WTC11 (cell line): ENCODE results near the gene GHRHR. TPM values are rescaled to one million over a fixed set of nuclear protein-coding genes. Genes with fewer than 3 reads are reported as not detected.

Experiments
- ATAC-seq: fragments of 200-7000 bp; cut with Tn5 transposase; 2 replicates; pipeline ENCODE4 v1.10.0; 2021; ENCODE audit warnings: mild to moderate bottlenecking, moderate library complexity
- CTCF ChIA-PET: fragments of 300-600 bp; sonication (Branson Sonifier 250); formaldehyde crosslinking; loops from one replicate; lab custom pipeline; 2021; ENCODE audit warnings: antibody characterized with exemption; lab: Charles Lee
- POLR2A ChIA-PET: fragments of 350-600 bp; sonication (Branson Sonifier 250); formaldehyde crosslinking; loops from one replicate; lab custom pipeline; 2021; ENCODE audit warnings: antibody characterized with exemption; lab: Charles Lee
- DNase-seq: peaks from one replicate; pipeline ENCODE4 v3.0.0; 2021; ENCODE audit warnings: low spot score
- H3K27ac Mint-ChIP-seq: 2 replicates; pipeline ENCODE4 v1.8.0; 2021; ENCODE audit warnings: mixed read lengths
- H3K27me3 Mint-ChIP-seq: 2 replicates; pipeline ENCODE4 v1.8.0; 2021; ENCODE audit warnings: low read depth, mild to moderate bottlenecking, moderate library complexity, mixed read lengths
- H3K36me3 Mint-ChIP-seq: 2 replicates; pipeline ENCODE4 v1.8.0; 2021; ENCODE audit warnings: mixed read lengths
- H3K4me1 Mint-ChIP-seq: 2 replicates; pipeline ENCODE4 v1.8.0; 2022; ENCODE audit warnings: mixed read lengths
- H3K4me3 Mint-ChIP-seq: 2 replicates; pipeline ENCODE4 v1.8.0; 2021; ENCODE audit warnings: mild to moderate bottlenecking, moderate library complexity, mixed read lengths
- H3K9me3 Mint-ChIP-seq: 2 replicates; pipeline ENCODE4 v1.8.0; 2021; ENCODE audit warnings: mixed read lengths
- ETV6 ChIP-seq: sonication (generic); formaldehyde crosslinking; IDR thresholded peaks from 2 replicates; pipeline ENCODE4 v1.8.1; 2022; ENCODE audit warnings: mild to moderate bottlenecking, missing genetic modification reagents
- FOXK1 ChIP-seq: sonication (generic); formaldehyde crosslinking; IDR thresholded peaks from 2 replicates; pipeline ENCODE4 v1.8.0; 2022; ENCODE audit warnings: mild to moderate bottlenecking, moderate library complexity, missing genetic modification reagents
- GABPB1 ChIP-seq: sonication (generic); formaldehyde crosslinking; IDR thresholded peaks from 2 replicates; pipeline ENCODE4 v1.8.1; 2023; ENCODE audit warnings: mild to moderate bottlenecking, missing genetic modification reagents
- GRHL2 ChIP-seq: fragments of 250-450 bp; sonication (Bioruptor Pico); IDR thresholded peaks from 2 replicates; pipeline ENCODE4 v1.8.0; 2022; ENCODE audit warnings: mild to moderate bottlenecking, moderate library complexity; ENCODE audit not compliant: insufficient replicate concordance, severe bottlenecking
- MYBL2 ChIP-seq: sonication (generic); formaldehyde crosslinking; IDR thresholded peaks from 2 replicates; pipeline ENCODE4 v1.8.1; 2023; ENCODE audit warnings: mild to moderate bottlenecking, moderate library complexity, missing genetic modification reagents
- NFE2L1 ChIP-seq: sonication (generic); formaldehyde crosslinking; IDR thresholded peaks from 2 replicates; pipeline ENCODE4 v1.8.1; 2023; ENCODE audit warnings: missing genetic modification reagents
- NR1H2 ChIP-seq: sonication (generic); formaldehyde crosslinking; IDR thresholded peaks from 2 replicates; pipeline ENCODE4 v1.9.0; 2021; ENCODE audit warnings: mild to moderate bottlenecking, moderate library complexity, missing genetic modification reagents
- PRRX2 ChIP-seq: fragments of 250-450 bp; sonication (Bioruptor Pico); IDR thresholded peaks from 2 replicates; pipeline ENCODE4 v1.8.0; 2021; ENCODE audit warnings: mild to moderate bottlenecking
- RELA ChIP-seq: sonication (generic); formaldehyde crosslinking; IDR thresholded peaks from 2 replicates; pipeline ENCODE4 v1.8.1; 2022; ENCODE audit warnings: missing genetic modification reagents, mild to moderate bottlenecking, borderline replicate concordance
- TEAD4 ChIP-seq: sonication (generic); formaldehyde crosslinking; IDR thresholded peaks from 2 replicates; pipeline ENCODE4 v1.8.0; 2022; ENCODE audit warnings: mild to moderate bottlenecking, missing genetic modification reagents
- TP53 ChIP-seq: sonication (generic); formaldehyde crosslinking; IDR thresholded peaks from 2 replicates; pipeline ENCODE4 v1.8.1; 2023; ENCODE audit warnings: mild to moderate bottlenecking, missing genetic modification reagents
- ZNF121 ChIP-seq: sonication (generic); formaldehyde crosslinking; IDR thresholded peaks from 2 replicates; pipeline ENCODE4 v1.8.0; 2023; ENCODE audit warnings: missing genetic modification reagents
- ZNF671 ChIP-seq: fragments of 250-450 bp; sonication (Bioruptor Pico); IDR thresholded peaks from 2 replicates; pipeline ENCODE4 v1.8.0; 2021; ENCODE audit warnings: mild to moderate bottlenecking
- total RNA-seq: library from RNA; stranded (reverse); gene quantifications from 3 replicates; pipeline ENCODE4 v1.2.3, GENCODE V29; 2021
- TF ChIP-seq, protein P1 (sequence below): sonication (generic); formaldehyde crosslinking; IDR thresholded peaks from 2 replicates; pipeline ENCODE4 v1.8.1; 2022; ENCODE audit warnings: low read depth, missing genetic modification reagents, borderline replicate concordance
- TF ChIP-seq, protein P2 (sequence below): sonication (generic); formaldehyde crosslinking; IDR thresholded peaks from 2 replicates; pipeline ENCODE4 v1.8.0; 2023; ENCODE audit warnings: mild to moderate bottlenecking, missing genetic modification reagents
- TF ChIP-seq, protein P3 (sequence below): fragments of 250-450 bp; sonication (Bioruptor Pico); IDR thresholded peaks from 2 replicates; pipeline ENCODE4 v1.8.0; 2021; ENCODE audit warnings: mild to moderate bottlenecking
- TF ChIP-seq, protein P4 (sequence below): sonication (generic); formaldehyde crosslinking; IDR thresholded peaks from 2 replicates; pipeline ENCODE4 v1.8.1; 2023; ENCODE audit warnings: mild to moderate bottlenecking, missing genetic modification reagents, moderate library complexity
- TF ChIP-seq, protein P5 (sequence below): sonication (generic); formaldehyde crosslinking; IDR thresholded peaks from 2 replicates; pipeline ENCODE4 v1.8.1; 2023; ENCODE audit warnings: mild to moderate bottlenecking, missing genetic modification reagents, moderate library complexity
- TF ChIP-seq, protein P6 (sequence below): sonication (generic); formaldehyde crosslinking; conservative IDR thresholded peaks from 2 replicates; pipeline ENCODE4 v1.8.1; 2022; ENCODE audit warnings: mild to moderate bottlenecking, missing genetic modification reagents
- TF ChIP-seq, protein P7 (sequence below): sonication (generic); formaldehyde crosslinking; IDR thresholded peaks from 2 replicates; pipeline ENCODE4 v1.8.1; 2022; ENCODE audit warnings: mild to moderate bottlenecking, missing genetic modification reagents, moderate library complexity, borderline replicate concordance

Gene GHRHR
- total RNA-seq, 1 experiment from 2014 or later = 5.0 TPM

DNA sequence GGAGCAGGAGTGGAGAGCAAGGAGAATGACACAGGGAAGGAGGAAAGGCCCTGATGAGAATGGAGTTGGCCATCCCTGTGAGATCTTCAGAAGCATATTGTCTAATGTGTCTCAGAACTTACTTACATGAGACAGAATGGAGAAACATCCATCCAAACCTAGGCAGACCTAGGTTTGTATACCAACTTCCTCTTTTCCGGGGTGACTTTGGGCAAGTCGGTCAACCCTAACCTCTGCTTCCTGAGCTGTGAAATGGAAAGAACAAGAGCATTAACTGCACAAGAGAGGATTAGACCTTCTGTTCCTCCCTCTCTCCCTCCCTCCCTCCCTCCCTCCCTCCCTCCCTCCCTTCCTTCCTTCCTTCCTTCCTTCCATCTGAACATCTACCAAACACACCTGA, 4.5 kb downstream of the GHRHR start:
- H3K27me3 Mint-ChIP-seq = no peaks in the 10 kb centered on the region; the same call in 1 of the 2 replicates
- CTCF ChIA-PET = interaction anchor here (1.2 to 8.0 kb wide), 2 partner anchors 30 to 154 kb away, joined by 4 to 107 read pairs; no protein-coding TSS in a partner anchor

More for the DNA sequence above, 4.5 kb downstream of the GHRHR start:
- no peak for DNase-seq
- H3K9me3 Mint-ChIP-seq = no peaks in the 10 kb centered on the region
- no peak for ATAC-seq
- POLR2A ChIA-PET = no interaction called here
- H3K36me3 Mint-ChIP-seq = no peaks in the 10 kb centered on the region
- TF ChIP-seq, protein P1, sequence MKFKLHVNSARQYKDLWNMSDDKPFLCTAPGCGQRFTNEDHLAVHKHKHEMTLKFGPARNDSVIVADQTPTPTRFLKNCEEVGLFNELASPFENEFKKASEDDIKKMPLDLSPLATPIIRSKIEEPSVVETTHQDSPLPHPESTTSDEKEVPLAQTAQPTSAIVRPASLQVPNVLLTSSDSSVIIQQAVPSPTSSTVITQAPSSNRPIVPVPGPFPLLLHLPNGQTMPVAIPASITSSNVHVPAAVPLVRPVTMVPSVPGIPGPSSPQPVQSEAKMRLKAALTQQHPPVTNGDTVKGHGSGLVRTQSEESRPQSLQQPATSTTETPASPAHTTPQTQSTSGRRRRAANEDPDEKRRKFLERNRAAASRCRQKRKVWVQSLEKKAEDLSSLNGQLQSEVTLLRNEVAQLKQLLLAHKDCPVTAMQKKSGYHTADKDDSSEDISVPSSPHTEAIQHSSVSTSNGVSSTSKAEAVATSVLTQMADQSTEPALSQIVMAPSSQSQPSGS = no peak
- TF ChIP-seq, protein P2, sequence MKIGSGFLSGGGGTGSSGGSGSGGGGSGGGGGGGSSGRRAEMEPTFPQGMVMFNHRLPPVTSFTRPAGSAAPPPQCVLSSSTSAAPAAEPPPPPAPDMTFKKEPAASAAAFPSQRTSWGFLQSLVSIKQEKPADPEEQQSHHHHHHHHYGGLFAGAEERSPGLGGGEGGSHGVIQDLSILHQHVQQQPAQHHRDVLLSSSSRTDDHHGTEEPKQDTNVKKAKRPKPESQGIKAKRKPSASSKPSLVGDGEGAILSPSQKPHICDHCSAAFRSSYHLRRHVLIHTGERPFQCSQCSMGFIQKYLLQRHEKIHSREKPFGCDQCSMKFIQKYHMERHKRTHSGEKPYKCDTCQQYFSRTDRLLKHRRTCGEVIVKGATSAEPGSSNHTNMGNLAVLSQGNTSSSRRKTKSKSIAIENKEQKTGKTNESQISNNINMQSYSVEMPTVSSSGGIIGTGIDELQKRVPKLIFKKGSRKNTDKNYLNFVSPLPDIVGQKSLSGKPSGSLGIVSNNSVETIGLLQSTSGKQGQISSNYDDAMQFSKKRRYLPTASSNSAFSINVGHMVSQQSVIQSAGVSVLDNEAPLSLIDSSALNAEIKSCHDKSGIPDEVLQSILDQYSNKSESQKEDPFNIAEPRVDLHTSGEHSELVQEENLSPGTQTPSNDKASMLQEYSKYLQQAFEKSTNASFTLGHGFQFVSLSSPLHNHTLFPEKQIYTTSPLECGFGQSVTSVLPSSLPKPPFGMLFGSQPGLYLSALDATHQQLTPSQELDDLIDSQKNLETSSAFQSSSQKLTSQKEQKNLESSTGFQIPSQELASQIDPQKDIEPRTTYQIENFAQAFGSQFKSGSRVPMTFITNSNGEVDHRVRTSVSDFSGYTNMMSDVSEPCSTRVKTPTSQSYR (CRISPR knock-in tag) = no peak
- TF ChIP-seq PRRX2 (CRISPR knock-in tag) (no peak), MYBL2 (no peak), RELA (CRISPR knock-in tag) (no peak), ZNF121 (CRISPR knock-in tag) (no peak), NR1H2 (CRISPR knock-in tag) (no peak), NFE2L1 (CRISPR knock-in tag) (no peak), FOXK1 (CRISPR knock-in tag) (no peak), GABPB1 (no peak), ZNF671 (CRISPR knock-in tag) (no peak), TP53 (CRISPR knock-in tag) (no peak), ETV6 (no peak), GRHL2 (CRISPR knock-in tag) (no peak), TEAD4 (CRISPR knock-in tag) (no peak)
- TF ChIP-seq, protein P3, sequence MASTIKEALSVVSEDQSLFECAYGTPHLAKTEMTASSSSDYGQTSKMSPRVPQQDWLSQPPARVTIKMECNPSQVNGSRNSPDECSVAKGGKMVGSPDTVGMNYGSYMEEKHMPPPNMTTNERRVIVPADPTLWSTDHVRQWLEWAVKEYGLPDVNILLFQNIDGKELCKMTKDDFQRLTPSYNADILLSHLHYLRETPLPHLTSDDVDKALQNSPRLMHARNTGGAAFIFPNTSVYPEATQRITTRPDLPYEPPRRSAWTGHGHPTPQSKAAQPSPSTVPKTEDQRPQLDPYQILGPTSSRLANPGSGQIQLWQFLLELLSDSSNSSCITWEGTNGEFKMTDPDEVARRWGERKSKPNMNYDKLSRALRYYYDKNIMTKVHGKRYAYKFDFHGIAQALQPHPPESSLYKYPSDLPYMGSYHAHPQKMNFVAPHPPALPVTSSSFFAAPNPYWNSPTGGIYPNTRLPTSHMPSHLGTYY (CRISPR knock-in tag) = no peak
- TF ChIP-seq, protein P4, sequence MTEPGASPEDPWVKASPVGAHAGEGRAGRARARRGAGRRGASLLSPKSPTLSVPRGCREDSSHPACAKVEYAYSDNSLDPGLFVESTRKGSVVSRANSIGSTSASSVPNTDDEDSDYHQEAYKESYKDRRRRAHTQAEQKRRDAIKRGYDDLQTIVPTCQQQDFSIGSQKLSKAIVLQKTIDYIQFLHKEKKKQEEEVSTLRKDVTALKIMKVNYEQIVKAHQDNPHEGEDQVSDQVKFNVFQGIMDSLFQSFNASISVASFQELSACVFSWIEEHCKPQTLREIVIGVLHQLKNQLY (CRISPR knock-in tag) = no peak
- TF ChIP-seq, protein P5, sequence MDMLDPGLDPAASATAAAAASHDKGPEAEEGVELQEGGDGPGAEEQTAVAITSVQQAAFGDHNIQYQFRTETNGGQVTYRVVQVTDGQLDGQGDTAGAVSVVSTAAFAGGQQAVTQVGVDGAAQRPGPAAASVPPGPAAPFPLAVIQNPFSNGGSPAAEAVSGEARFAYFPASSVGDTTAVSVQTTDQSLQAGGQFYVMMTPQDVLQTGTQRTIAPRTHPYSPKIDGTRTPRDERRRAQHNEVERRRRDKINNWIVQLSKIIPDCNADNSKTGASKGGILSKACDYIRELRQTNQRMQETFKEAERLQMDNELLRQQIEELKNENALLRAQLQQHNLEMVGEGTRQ = no peak
- TF ChIP-seq, protein P6, sequence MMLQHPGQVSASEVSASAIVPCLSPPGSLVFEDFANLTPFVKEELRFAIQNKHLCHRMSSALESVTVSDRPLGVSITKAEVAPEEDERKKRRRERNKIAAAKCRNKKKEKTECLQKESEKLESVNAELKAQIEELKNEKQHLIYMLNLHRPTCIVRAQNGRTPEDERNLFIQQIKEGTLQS (CRISPR knock-in tag) = no peak
- TF ChIP-seq, protein P7, sequence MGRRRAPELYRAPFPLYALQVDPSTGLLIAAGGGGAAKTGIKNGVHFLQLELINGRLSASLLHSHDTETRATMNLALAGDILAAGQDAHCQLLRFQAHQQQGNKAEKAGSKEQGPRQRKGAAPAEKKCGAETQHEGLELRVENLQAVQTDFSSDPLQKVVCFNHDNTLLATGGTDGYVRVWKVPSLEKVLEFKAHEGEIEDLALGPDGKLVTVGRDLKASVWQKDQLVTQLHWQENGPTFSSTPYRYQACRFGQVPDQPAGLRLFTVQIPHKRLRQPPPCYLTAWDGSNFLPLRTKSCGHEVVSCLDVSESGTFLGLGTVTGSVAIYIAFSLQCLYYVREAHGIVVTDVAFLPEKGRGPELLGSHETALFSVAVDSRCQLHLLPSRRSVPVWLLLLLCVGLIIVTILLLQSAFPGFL (CRISPR knock-in tag) = no peak
- H3K4me3 Mint-ChIP-seq = no peak overlapping the region
- H3K4me1 Mint-ChIP-seq = peaks cover 7% of the 10 kb centered on the region
- no peak overlapping the region for H3K27ac Mint-ChIP-seq
